ENCODE measurements around the gene ARHGAP11A. TPM values are rescaled to one million over a fixed set of nuclear protein-coding genes. Genes with fewer than 3 reads are reported as not detected.

Gene ARHGAP11A
- total and polyA plus RNA-seq, 4 donors: 0.42 to 20.6 (median 0.98) TPM

DNA sequence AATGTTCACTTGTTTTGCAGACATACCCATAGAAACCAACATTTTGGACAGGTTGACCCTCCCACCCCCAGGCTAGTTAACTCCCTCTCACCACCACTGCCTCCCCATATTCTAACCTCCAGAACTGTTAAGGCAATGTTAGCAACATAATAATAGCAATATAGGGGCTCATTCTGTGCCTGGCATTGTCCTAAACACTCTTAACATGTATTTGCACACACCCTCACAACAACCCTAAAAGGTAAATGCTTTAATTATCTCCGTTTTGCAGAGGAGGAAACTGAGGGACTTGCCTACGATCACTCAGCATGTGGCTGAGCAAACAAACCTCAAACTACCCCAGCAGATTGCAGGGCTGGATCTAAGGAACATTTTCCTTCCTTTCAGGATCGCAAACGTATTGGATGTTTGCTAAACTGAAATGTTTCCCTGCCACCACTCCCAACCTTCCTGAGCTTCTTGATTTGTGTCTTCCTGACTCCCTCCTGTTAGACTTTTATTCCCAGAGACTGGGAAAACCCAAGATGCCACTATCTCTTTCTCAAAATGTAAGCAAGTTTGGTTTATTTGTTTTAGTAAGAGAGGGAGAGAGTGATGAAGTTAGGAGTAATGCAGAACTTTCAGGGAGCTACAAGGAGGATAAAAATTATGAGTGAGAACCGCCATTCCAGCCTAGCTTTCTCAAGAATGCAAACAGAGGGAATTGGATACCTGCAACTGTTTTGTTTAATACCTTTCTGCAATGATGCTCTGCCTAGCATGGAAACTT is 27.5 kb downstream of the ARHGAP11A start:
- Histone ChIP-seq H3K27ac (ENCODE audit: low read depth in 1 of 2, low read length in 2 of 2) (no peak overlapping the region), H3K4me1 (ENCODE audit: control insufficient read depth in 4 of 4, insufficient read depth in 4 of 4, low read length in 3 of 4) (no peaks in the 10 kb centered on the region), H3K36me3 (ENCODE audit: control insufficient read depth in 4 of 4, insufficient read depth in 3 of 4, low read depth in 1 of 4, low read length in 3 of 4) (no peaks in the 10 kb centered on the region), H3K9me3 (ENCODE audit: control insufficient read depth in 4 of 4, low read length in 3 of 4) (no peaks in the 10 kb centered on the region), H3K27me3 (ENCODE audit: control insufficient read depth in 4 of 4, insufficient read depth in 4 of 4, low read length in 3 of 4) (no peaks in the 10 kb centered on the region), H3K9ac (ENCODE audit: low read depth in 1 of 2, low read length in 2 of 2) (no peak overlapping the region), H3K4me3 (ENCODE audit: low read depth in 1 of 3, low read length in 3 of 3) (no peak overlapping the region)
- 59% methylated on average over 5 of the region's 5 CpGs for WGBS
- TF ChIP-seq GABPA (IDR thresholded peaks at IDR 0.05 in 1 of 2, conservative IDR thresholded peaks at IDR 0.05 in 1 of 2) (no peak), HNF4G (IDR thresholded peaks at IDR 0.05) (no peak), FOXA2 (IDR thresholded peaks at IDR 0.05) (no peak), EGR1 (IDR thresholded peaks at IDR 0.05; ENCODE audit: low read depth in 2 of 2) (no peak), HNF4A (conservative IDR thresholded peaks at IDR 0.05) (no peak), JUND (IDR thresholded peaks at IDR 0.05) (no peak), NR2F2 (IDR thresholded peaks at IDR 0.05) (no peak), TAF1 (conservative IDR thresholded peaks at IDR 0.05) (no peak), YY1 (IDR thresholded peaks at IDR 0.05) (no peak), RXRA (IDR thresholded peaks at IDR 0.05) (no peak), RAD21 (IDR thresholded peaks at IDR 0.05) (no peak), FOXA1 (IDR thresholded peaks at IDR 0.05) (no peak), SP1 (IDR thresholded peaks at IDR 0.05) (no peak)
- TF ChIP-seq, protein P1, sequence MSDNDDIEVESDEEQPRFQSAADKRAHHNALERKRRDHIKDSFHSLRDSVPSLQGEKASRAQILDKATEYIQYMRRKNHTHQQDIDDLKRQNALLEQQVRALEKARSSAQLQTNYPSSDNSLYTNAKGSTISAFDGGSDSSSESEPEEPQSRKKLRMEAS (IDR thresholded peaks at IDR 0.05): no peak
- TF ChIP-seq, protein P2, sequence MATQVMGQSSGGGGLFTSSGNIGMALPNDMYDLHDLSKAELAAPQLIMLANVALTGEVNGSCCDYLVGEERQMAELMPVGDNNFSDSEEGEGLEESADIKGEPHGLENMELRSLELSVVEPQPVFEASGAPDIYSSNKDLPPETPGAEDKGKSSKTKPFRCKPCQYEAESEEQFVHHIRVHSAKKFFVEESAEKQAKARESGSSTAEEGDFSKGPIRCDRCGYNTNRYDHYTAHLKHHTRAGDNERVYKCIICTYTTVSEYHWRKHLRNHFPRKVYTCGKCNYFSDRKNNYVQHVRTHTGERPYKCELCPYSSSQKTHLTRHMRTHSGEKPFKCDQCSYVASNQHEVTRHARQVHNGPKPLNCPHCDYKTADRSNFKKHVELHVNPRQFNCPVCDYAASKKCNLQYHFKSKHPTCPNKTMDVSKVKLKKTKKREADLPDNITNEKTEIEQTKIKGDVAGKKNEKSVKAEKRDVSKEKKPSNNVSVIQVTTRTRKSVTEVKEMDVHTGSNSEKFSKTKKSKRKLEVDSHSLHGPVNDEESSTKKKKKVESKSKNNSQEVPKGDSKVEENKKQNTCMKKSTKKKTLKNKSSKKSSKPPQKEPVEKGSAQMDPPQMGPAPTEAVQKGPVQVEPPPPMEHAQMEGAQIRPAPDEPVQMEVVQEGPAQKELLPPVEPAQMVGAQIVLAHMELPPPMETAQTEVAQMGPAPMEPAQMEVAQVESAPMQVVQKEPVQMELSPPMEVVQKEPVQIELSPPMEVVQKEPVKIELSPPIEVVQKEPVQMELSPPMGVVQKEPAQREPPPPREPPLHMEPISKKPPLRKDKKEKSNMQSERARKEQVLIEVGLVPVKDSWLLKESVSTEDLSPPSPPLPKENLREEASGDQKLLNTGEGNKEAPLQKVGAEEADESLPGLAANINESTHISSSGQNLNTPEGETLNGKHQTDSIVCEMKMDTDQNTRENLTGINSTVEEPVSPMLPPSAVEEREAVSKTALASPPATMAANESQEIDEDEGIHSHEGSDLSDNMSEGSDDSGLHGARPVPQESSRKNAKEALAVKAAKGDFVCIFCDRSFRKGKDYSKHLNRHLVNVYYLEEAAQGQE (IDR thresholded peaks at IDR 0.05): no peak
- TF ChIP-seq, protein P3, sequence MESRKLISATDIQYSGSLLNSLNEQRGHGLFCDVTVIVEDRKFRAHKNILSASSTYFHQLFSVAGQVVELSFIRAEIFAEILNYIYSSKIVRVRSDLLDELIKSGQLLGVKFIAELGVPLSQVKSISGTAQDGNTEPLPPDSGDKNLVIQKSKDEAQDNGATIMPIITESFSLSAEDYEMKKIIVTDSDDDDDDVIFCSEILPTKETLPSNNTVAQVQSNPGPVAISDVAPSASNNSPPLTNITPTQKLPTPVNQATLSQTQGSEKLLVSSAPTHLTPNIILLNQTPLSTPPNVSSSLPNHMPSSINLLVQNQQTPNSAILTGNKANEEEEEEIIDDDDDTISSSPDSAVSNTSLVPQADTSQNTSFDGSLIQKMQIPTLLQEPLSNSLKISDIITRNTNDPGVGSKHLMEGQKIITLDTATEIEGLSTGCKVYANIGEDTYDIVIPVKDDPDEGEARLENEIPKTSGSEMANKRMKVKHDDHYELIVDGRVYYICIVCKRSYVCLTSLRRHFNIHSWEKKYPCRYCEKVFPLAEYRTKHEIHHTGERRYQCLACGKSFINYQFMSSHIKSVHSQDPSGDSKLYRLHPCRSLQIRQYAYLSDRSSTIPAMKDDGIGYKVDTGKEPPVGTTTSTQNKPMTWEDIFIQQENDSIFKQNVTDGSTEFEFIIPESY (IDR thresholded peaks at IDR 0.05): no peak
- TF ChIP-seq, protein P4, sequence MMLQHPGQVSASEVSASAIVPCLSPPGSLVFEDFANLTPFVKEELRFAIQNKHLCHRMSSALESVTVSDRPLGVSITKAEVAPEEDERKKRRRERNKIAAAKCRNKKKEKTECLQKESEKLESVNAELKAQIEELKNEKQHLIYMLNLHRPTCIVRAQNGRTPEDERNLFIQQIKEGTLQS (IDR thresholded peaks at IDR 0.05): no peak
- TF ChIP-seq, protein P5, sequence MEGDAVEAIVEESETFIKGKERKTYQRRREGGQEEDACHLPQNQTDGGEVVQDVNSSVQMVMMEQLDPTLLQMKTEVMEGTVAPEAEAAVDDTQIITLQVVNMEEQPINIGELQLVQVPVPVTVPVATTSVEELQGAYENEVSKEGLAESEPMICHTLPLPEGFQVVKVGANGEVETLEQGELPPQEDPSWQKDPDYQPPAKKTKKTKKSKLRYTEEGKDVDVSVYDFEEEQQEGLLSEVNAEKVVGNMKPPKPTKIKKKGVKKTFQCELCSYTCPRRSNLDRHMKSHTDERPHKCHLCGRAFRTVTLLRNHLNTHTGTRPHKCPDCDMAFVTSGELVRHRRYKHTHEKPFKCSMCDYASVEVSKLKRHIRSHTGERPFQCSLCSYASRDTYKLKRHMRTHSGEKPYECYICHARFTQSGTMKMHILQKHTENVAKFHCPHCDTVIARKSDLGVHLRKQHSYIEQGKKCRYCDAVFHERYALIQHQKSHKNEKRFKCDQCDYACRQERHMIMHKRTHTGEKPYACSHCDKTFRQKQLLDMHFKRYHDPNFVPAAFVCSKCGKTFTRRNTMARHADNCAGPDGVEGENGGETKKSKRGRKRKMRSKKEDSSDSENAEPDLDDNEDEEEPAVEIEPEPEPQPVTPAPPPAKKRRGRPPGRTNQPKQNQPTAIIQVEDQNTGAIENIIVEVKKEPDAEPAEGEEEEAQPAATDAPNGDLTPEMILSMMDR (IDR thresholded peaks at IDR 0.05; ENCODE audit: low read depth, low read length, missing input control): no peak
- DNase-seq (ENCODE audit: low spot score): no peak
